H1 (cell line): ENCODE measurements around the gene HPX.

Experiments
- CHD2 ChIP-seq: IDR thresholded peaks from 2 replicates; pipeline ENCODE4 v1.6.1; 2012; ENCODE audit warnings: low read length, improper control_type of control experiment
- CREB1 ChIP-seq: IDR thresholded peaks from 2 replicates; pipeline ENCODE4 v1.6.1; 2012; ENCODE audit warnings: inconsistent platforms
- EZH2 ChIP-seq: fragments of 200-600 bp; sonication (generic); IDR thresholded peaks from 2 replicates; pipeline ENCODE4 v1.7.1; 2012; ENCODE audit warnings: low read depth, mild to moderate bottlenecking, moderate library complexity, low read length, inconsistent platforms; ENCODE audit not compliant: severe bottlenecking
- PHF8 ChIP-seq: fragments of 200-600 bp; sonication (generic); conservative IDR thresholded peaks from 2 replicates; pipeline ENCODE4 v1.7.1; 2012; ENCODE audit warnings: low read depth, mild to moderate bottlenecking, inconsistent platforms, low read length, moderate library complexity
- POLR2A ChIP-seq, 2 experiments: IDR thresholded peaks; 1 replicate in 1 of 2; 2 replicates in 1 of 2; pipeline ENCODE4 v1.6.1; 2011; ENCODE audit warnings: low read depth in 2 of 2, low read length in 2 of 2, mild to moderate bottlenecking in 2 of 2; ENCODE audit errors: control extremely low read depth in 1 of 2
- POLR2AphosphoS5 ChIP-seq: IDR thresholded peaks from 2 replicates; pipeline ENCODE4 v1.6.1; 2011; ENCODE audit warnings: low read depth, low read length
- RAD21 ChIP-seq, 2 experiments: IDR thresholded peaks in 1 of 2; conservative IDR thresholded peaks in 1 of 2; 2 replicates each; pipeline ENCODE4 v1.6.1; 2011; ENCODE audit warnings: low read depth in 2 of 2, low read length in 2 of 2, improper control_type of control experiment in 1 of 2, inconsistent platforms in 1 of 2, mild to moderate bottlenecking in 1 of 2, moderate library complexity in 1 of 2
- RXRA ChIP-seq: IDR thresholded peaks from 2 replicates; pipeline ENCODE4 v1.6.1; 2011; ENCODE audit warnings: low read depth, mild to moderate bottlenecking, low read length, moderate library complexity; ENCODE audit not compliant: insufficient read depth
- SP4 ChIP-seq: IDR thresholded peaks from 2 replicates; pipeline ENCODE4 v1.6.1; 2012; ENCODE audit warnings: low read length, inconsistent platforms
- YY1 ChIP-seq: IDR thresholded peaks from 2 replicates; pipeline ENCODE4 v1.6.1; 2011; ENCODE audit warnings: low read depth, mild to moderate bottlenecking, low read length
- TF ChIP-seq, protein P1 (sequence below), 3 experiments: IDR thresholded peaks; 1 replicate in 2 of 3; 2 replicates in 1 of 3; pipeline versions ENCODE4 v1.5.1 to v1.6.1; 2011; ENCODE audit warnings: low read length in 3 of 3, mild to moderate bottlenecking in 3 of 3, inconsistent platforms in 2 of 3, low read depth in 1 of 3, moderate library complexity in 1 of 3; ENCODE audit not compliant: insufficient read depth in 1 of 3; ENCODE audit errors: control extremely low read depth in 1 of 3
- TF ChIP-seq, protein P2 (sequence below): IDR thresholded peaks from 2 replicates; pipeline ENCODE4 v1.6.1; 2012; ENCODE audit warnings: inconsistent platforms

DNA sequence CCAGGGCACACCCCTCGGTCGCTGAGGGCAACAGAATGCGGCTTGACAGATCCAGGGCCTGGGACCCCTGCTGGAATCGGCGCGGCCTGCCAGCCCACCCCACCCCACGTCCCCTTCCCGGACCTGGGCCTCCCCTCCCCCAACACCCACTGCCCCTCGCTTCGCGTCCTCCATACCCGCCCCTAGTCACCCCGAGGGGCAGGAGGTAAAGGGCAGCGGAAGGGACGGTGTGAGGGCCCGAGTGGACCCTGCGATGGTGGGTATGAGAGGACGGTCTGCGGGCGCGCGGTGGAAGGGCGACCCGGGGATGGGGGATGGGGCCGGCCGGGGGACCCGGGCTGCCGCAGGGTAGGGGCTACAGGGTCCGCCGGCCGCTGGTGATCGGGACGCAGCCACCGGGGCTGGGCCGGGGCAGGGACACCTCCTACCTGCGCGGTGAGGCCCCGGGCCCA lies 22.2 kb downstream of the HPX start:
- TF ChIP-seq, protein P1, sequence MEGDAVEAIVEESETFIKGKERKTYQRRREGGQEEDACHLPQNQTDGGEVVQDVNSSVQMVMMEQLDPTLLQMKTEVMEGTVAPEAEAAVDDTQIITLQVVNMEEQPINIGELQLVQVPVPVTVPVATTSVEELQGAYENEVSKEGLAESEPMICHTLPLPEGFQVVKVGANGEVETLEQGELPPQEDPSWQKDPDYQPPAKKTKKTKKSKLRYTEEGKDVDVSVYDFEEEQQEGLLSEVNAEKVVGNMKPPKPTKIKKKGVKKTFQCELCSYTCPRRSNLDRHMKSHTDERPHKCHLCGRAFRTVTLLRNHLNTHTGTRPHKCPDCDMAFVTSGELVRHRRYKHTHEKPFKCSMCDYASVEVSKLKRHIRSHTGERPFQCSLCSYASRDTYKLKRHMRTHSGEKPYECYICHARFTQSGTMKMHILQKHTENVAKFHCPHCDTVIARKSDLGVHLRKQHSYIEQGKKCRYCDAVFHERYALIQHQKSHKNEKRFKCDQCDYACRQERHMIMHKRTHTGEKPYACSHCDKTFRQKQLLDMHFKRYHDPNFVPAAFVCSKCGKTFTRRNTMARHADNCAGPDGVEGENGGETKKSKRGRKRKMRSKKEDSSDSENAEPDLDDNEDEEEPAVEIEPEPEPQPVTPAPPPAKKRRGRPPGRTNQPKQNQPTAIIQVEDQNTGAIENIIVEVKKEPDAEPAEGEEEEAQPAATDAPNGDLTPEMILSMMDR (IDR thresholded peaks at IDR 0.05; ENCODE audit: control extremely low read depth in 1 of 3, insufficient read depth in 1 of 3, low read depth in 1 of 3, low read length in 3 of 3) = no peak
- TF ChIP-seq CREB1 = no peak
- TF ChIP-seq POLR2A (IDR thresholded peaks at IDR 0.05; ENCODE audit: control extremely low read depth in 1 of 2, low read depth in 2 of 2, low read length in 2 of 2) = no peak
- TF ChIP-seq SP4 = no peak
- no peak for TF ChIP-seq POLR2AphosphoS5
- TF ChIP-seq RXRA = no peak
- TF ChIP-seq, protein P2, sequence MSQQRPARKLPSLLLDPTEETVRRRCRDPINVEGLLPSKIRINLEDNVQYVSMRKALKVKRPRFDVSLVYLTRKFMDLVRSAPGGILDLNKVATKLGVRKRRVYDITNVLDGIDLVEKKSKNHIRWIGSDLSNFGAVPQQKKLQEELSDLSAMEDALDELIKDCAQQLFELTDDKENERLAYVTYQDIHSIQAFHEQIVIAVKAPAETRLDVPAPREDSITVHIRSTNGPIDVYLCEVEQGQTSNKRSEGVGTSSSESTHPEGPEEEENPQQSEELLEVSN = no peak
- no peak for TF ChIP-seq RAD21 (IDR thresholded peaks at IDR 0.05 in 1 of 2, conservative IDR thresholded peaks at IDR 0.05 in 1 of 2; ENCODE audit: low read depth in 2 of 2, low read length in 2 of 2)
- no peak; the same call in 1 of the 2 replicates for TF ChIP-seq PHF8
- no peak for TF ChIP-seq EZH2
- no peak for TF ChIP-seq CHD2
- TF ChIP-seq YY1 = no peak
